NCI-H2196 treated with DMSO at 0.1 percent for 48 hours (cell line): Measurements from ENCODE around the gene MRC1.

ENCODE experiments used
- DNase-seq: peaks from one replicate; lab custom pipeline; 2025; ENCODE audit not compliant: unreplicated experiment; lab: John Stamatoyannopoulos, UW

The MRC1 gene

GRCh38 chr10:17795083-17795482 lies 14.1 kb upstream of the MRC1 start:
- no peak for DNase-seq

GRCh38 chr10:17795813-17796594 lies 13.1 kb upstream of the MRC1 start:
- DNase-seq = no peak

GRCh38 chr10:17801507-17801906 lies 7.6 kb upstream of the MRC1 start:
- DNase-seq = no peak

GRCh38 chr10:17802350-17802749 lies 6.8 kb upstream of the MRC1 start:
- DNase-seq = no peak

GRCh38 chr10:17802976-17803375 lies 6.2 kb upstream of the MRC1 start:
- no peak for DNase-seq

GRCh38 chr10:17805330-17805729 lies 3.8 kb upstream of the MRC1 start:
- DNase-seq = no peak

- DNase-seq = no peak
These were observed 3.1 kb upstream of the MRC1 start for GRCh38 chr10:17805921-17806577.

- no peak for DNase-seq
These were observed 2.2 kb downstream of the MRC1 start for GRCh38 chr10:17811146-17811865.

- DNase-seq = no peak
These were observed 5.8 kb downstream of the MRC1 start for GRCh38 chr10:17814973-17815372.

- DNase-seq = no peak
These were observed 7.1 kb downstream of the MRC1 start for GRCh38 chr10:17816199-17816598.

GRCh38 chr10:17817316-17817715 lies 8.2 kb downstream of the MRC1 start:
- no peak for DNase-seq

GRCh38 chr10:17817790-17818189 lies 8.6 kb downstream of the MRC1 start:
- DNase-seq = no peak

GRCh38 chr10:17819836-17820235 lies 10.7 kb downstream of the MRC1 start:
- no peak for DNase-seq

- DNase-seq = no peak
These were observed 11.8 kb downstream of the MRC1 start for GRCh38 chr10:17820943-17821342.

- DNase-seq = no peak
These were observed 12.7 kb downstream of the MRC1 start for GRCh38 chr10:17821893-17822292.

- no peak for DNase-seq
These were observed 22.2 kb downstream of the MRC1 start for GRCh38 chr10:17831341-17831740.

GRCh38 chr10:17831896-17832295 lies 22.7 kb downstream of the MRC1 start:
- DNase-seq = no peak

GRCh38 chr10:17833656-17834055 lies 24.5 kb downstream of the MRC1 start:
- DNase-seq = no peak

GRCh38 chr10:17835688-17836087 lies 26.5 kb downstream of the MRC1 start:
- DNase-seq = no peak

GRCh38 chr10:17836942-17837341 lies 27.8 kb downstream of the MRC1 start:
- DNase-seq = no peak

GRCh38 chr10:17838080-17838648 lies 29.0 kb downstream of the MRC1 start:
- no peak for DNase-seq

- DNase-seq = no peak
These were observed 31.9 kb downstream of the MRC1 start for GRCh38 chr10:17841050-17841449.
